GM12873 (cell line): ENCODE results near the gene CFAP61.

Source experiments
- CTCF ChIP-seq: IDR thresholded peaks from 2 replicates; pipeline ENCODE4 v1.5.1; 2012; ENCODE audit warnings: low read depth, mild to moderate bottlenecking, moderate library complexity, low read length, control low read depth; ENCODE audit not compliant: insufficient read depth; ENCODE audit errors: missing control alignments

The CFAP61 gene

GRCh38 chr20:20199361-20200160 is 147.2 kb downstream of the CFAP61 start:
- no peak for TF ChIP-seq CTCF

GRCh38 chr20:20201124-20201523 is 148.8 kb downstream of the CFAP61 start:
- TF ChIP-seq CTCF: no peak

- no peak for TF ChIP-seq CTCF
These were observed 149.3 kb downstream of the CFAP61 start for GRCh38 chr20:20201639-20202038.

- no peak for TF ChIP-seq CTCF
These were observed 150.4 kb downstream of the CFAP61 start for GRCh38 chr20:20202768-20203167.

GRCh38 chr20:20203784-20204183 is 151.5 kb downstream of the CFAP61 start:
- no peak for TF ChIP-seq CTCF

- no peak for TF ChIP-seq CTCF
These were observed 151.9 kb downstream of the CFAP61 start for GRCh38 chr20:20204256-20204655.

- no peak for TF ChIP-seq CTCF
These were observed 153.0 kb downstream of the CFAP61 start for GRCh38 chr20:20205141-20205861.
